Measurements from ENCODE around the gene AKAP4.

The AKAP4 gene

GRCh38 chrX:50200907-50201306 lies at the start of gene AKAP4:
Gene AKAP4, minus strand, starts transcription at chrX:50201007. Its CDS starts 118 bp downstream, at chrX:50200889.
- TF ChIP-seq CTCF (IDR thresholded peaks at IDR 0.05) (no peak), ZFX (IDR thresholded peaks at IDR 0.05; ENCODE audit: borderline replicate concordance) (no peak)
- no peak within 1 kb of the TSS for H3K27ac ChIP-seq

DNA sequence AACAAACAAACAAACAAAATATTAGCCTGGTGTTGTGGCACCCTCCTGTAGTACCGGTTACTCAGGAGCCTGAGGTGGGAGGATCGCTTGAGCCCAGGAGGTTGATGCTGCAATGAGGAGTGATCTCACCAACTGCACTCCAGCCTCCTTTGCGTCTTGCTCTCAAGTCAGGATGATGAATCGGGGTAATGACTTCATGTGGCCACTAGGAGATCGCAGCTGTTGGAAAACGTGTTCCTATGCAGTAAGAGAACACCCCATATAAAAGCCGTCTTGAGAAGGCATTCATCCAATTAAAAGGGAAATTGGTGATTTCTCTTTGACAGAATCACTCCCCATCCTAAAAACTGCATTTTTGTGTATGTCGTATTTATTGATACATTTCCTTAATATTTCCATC lies 10.7 kb upstream of the AKAP4 start:
- no peak overlapping the region for H3K27ac ChIP-seq
- TF ChIP-seq CTCF (IDR thresholded peaks at IDR 0.05): peak; percentile 27; the same call in 1 of the 2 replicates
- TF ChIP-seq ZFX (IDR thresholded peaks at IDR 0.05; ENCODE audit: borderline replicate concordance): no peak

- no peak overlapping the region for H3K27ac ChIP-seq
- no peak for TF ChIP-seq CTCF (IDR thresholded peaks at IDR 0.05)
- TF ChIP-seq ZFX (IDR thresholded peaks at IDR 0.05; ENCODE audit: borderline replicate concordance): no peak
Observed at GRCh38 chrX:50206753-50207152, 5.9 kb upstream of the AKAP4 start.

DNA sequence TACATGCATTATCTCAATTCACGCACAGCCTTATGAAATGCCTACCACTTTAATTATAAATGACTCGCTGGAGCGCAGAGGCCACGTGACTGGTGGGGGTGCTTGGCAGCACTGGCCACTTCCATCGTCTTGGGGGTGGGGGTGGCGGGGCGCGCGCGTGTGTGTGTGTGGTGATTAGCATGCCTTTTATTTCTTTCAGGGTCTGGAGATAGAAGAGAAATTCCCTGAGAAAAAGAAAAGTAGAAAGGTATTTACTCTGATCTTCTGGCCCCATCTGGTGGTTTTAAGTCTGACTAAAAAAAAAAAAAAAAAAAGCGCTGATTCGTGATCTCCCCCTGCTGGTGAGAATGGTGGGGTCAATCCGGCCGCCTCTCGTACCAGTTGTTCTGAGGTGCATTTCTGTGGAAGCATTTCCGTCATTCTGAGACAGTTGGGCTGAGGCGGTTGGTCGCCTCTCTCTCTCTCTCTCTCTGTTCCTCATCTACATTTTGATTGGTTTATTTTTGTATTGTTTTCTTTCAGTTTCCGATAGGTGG lies 3.6 kb upstream of the AKAP4 start, which contains the start of gene CCNB3:
Gene CCNB3, plus strand, starts transcription at position 402 of the 536 bp plus-strand sequence. CDS start 80,399 bp downstream, outside the sequence.
- TF ChIP-seq ZFX (IDR thresholded peaks at IDR 0.05; ENCODE audit: borderline replicate concordance) (no peak), CTCF (IDR thresholded peaks at IDR 0.05) (peak; percentile 54)
- peak within 1 kb of the TSS; percentile 46 for H3K27ac ChIP-seq

DNA sequence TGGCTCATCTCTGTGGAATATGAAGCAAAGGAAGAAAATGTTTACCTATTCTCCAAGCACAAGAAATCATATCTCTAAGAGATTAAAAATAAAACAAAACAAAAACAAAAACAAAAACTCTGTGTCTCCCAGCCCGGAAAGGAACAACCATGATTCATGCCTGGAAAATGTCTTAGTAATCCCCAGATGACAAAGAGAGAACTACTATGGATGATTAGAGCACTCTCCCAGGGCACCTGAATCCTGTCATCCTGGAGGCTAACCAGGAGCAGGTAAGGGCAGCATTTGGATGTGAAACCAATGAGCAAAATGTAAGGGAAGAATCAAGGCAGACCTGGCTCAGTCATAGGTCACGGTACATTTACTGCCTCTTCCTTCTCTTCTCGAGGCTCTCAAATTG lies 1.7 kb upstream of the AKAP4 start:
- H3K27ac ChIP-seq: no peak overlapping the region
- TF ChIP-seq CTCF (IDR thresholded peaks at IDR 0.05) (no peak), ZFX (IDR thresholded peaks at IDR 0.05; ENCODE audit: borderline replicate concordance) (no peak)

DNA sequence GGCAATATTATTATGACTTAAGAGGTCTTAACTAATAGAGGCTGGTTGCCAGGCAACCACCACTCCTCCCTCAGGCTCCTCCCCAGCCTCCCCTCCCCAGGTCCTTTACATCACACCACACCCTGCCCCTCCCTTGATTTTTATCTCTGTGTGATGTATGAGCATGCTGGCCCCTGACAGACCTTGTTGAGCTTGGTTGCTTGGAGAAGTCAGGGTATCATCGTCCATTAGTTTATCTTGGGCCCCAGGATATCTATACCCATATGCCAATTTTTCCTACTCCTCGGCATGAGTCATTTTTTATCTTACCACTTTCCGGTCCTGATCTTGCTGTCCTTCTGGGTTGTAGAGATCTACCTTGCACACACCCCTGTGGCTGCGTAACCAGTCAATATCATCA lies 2.5 kb downstream of the AKAP4 start:
- no peak for TF ChIP-seq ZFX (IDR thresholded peaks at IDR 0.05; ENCODE audit: borderline replicate concordance)
- no peak for TF ChIP-seq CTCF (IDR thresholded peaks at IDR 0.05)

DNA sequence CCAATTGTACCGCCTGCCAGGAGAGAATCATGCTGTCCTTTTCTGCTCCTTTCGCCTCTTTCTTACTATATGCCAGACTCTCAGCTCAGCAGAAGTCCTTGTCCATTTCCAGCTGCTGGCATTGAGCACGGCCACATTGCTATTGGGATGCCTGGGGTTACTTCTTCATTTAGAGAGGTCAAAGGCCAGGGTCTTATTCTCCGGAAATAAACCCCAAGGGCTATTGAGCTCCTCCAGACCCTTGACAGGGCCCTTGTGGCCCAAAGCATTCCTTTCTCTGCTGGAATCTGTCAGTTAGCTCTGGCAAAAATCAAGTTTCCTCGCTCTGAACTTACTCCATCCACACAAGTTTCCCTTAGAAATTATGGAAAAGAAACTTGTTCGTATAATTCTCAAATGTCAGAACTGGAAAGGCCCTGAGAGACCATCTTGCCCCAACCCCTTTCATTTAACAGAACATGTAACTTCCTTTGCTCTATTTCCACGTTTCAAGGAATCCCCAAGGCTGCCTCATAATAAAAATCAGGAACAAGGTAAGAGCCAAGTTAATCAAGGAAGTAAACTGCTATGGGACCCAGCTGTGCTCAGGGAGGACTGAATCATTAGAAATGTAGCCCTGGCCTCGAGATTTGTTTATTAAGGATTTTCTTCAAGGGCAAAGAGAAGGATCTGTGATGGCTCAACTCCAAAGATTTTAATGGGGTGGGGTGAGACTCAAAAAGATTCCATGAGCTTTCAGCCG lies 11.8 kb downstream of the AKAP4 start:
- no peak overlapping the region for H3K27ac ChIP-seq
- TF ChIP-seq ZFX (IDR thresholded peaks at IDR 0.05; ENCODE audit: borderline replicate concordance): no peak

More for the DNA sequence above, 2.5 kb downstream of the AKAP4 start:
- no peak overlapping the region for H3K27ac ChIP-seq
